HEK293 (cell line): Measurements from ENCODE around the gene HEATR5B.

Experiments used
- ATF2 ChIP-seq: fragments of 450-650 bp; formaldehyde crosslinking; IDR thresholded peaks from 2 replicates; pipeline ENCODE4 v1.5.1; 2016; ENCODE audit warnings: missing biosample characterization, missing genetic modification characterization, low read depth
- SALL2 ChIP-seq: fragments of 450-650 bp; formaldehyde crosslinking; IDR thresholded peaks from 2 replicates; pipeline ENCODE4 v1.5.0; 2017; ENCODE audit warnings: missing biosample characterization, mild to moderate bottlenecking, missing genetic modification characterization, borderline replicate concordance
- TCF7L2 ChIP-seq: IDR thresholded peaks from 2 replicates; pipeline ENCODE4 v1.6.1; 2011; ENCODE audit warnings: low read depth, mild to moderate bottlenecking, inconsistent platforms, low read length, moderate library complexity, borderline replicate concordance
- YY1 ChIP-seq: fragments of 450-650 bp; formaldehyde crosslinking; IDR thresholded peaks from 2 replicates; pipeline ENCODE4 v1.5.1; 2018; ENCODE audit warnings: missing biosample characterization, missing genetic modification characterization
- ZIC2 ChIP-seq: fragments of 450-650 bp; formaldehyde crosslinking; IDR thresholded peaks from 2 replicates; pipeline ENCODE4 v1.5.1; 2016; ENCODE audit warnings: missing biosample characterization, missing genetic modification characterization
- ZNF280C ChIP-seq: fragments of 450-650 bp; formaldehyde crosslinking; IDR thresholded peaks from 2 replicates; pipeline ENCODE4 v1.5.1; 2016; ENCODE audit warnings: missing biosample characterization, missing genetic modification characterization
- ZNF350 ChIP-seq: fragments of 450-650 bp; formaldehyde crosslinking; IDR thresholded peaks from 2 replicates; pipeline ENCODE4 v1.5.0; 2017; ENCODE audit warnings: missing biosample characterization, mild to moderate bottlenecking, missing genetic modification characterization
- ZNF629 ChIP-seq: fragments of 450-650 bp; formaldehyde crosslinking; IDR thresholded peaks from 2 replicates; pipeline ENCODE4 v1.5.1; 2017; ENCODE audit warnings: missing biosample characterization, missing genetic modification characterization
- ZSCAN18 ChIP-seq: fragments of 450-650 bp; formaldehyde crosslinking; IDR thresholded peaks from 2 replicates; pipeline ENCODE4 v1.5.1; 2016; ENCODE audit warnings: missing biosample characterization, missing genetic modification characterization
- TF ChIP-seq, protein P1 (sequence below): fragments of 450-650 bp; formaldehyde crosslinking; IDR thresholded peaks from 2 replicates; pipeline ENCODE4 v1.5.1; 2016; ENCODE audit warnings: missing biosample characterization, missing genetic modification characterization
- TF ChIP-seq, protein P2 (sequence below): fragments of 450-650 bp; formaldehyde crosslinking; IDR thresholded peaks from 2 replicates; pipeline ENCODE4 v1.5.1; 2017; ENCODE audit warnings: missing biosample characterization, missing genetic modification characterization

DNA sequence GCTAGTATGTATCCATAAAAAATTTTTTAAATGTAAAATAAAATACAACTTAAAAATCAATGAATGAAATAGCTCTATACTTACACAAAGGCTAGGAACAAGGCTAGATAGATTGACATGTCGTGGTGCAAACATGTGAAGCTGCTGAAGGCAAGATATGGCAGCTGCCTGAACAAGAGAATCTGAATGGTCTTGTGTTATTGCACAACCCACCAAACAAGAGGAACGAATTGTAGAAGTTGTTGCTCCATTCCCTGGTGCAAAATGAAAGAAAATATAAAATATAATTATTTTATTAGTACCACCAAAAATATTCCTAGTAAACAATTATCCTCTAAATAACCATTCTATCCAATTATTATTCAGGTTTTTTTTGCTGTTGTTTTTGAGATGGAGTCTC, 46.4 kb downstream of the HEATR5B start:
- TF ChIP-seq, protein P1, sequence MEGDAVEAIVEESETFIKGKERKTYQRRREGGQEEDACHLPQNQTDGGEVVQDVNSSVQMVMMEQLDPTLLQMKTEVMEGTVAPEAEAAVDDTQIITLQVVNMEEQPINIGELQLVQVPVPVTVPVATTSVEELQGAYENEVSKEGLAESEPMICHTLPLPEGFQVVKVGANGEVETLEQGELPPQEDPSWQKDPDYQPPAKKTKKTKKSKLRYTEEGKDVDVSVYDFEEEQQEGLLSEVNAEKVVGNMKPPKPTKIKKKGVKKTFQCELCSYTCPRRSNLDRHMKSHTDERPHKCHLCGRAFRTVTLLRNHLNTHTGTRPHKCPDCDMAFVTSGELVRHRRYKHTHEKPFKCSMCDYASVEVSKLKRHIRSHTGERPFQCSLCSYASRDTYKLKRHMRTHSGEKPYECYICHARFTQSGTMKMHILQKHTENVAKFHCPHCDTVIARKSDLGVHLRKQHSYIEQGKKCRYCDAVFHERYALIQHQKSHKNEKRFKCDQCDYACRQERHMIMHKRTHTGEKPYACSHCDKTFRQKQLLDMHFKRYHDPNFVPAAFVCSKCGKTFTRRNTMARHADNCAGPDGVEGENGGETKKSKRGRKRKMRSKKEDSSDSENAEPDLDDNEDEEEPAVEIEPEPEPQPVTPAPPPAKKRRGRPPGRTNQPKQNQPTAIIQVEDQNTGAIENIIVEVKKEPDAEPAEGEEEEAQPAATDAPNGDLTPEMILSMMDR (tag by site-specific recombination), result no peak
- no peak for TF ChIP-seq ATF2
- no peak for TF ChIP-seq ZIC2 (tag by site-specific recombination)
- no peak for TF ChIP-seq ZNF350
- no peak for TF ChIP-seq ZNF280C
- TF ChIP-seq YY1, result no peak
- TF ChIP-seq, protein P2, sequence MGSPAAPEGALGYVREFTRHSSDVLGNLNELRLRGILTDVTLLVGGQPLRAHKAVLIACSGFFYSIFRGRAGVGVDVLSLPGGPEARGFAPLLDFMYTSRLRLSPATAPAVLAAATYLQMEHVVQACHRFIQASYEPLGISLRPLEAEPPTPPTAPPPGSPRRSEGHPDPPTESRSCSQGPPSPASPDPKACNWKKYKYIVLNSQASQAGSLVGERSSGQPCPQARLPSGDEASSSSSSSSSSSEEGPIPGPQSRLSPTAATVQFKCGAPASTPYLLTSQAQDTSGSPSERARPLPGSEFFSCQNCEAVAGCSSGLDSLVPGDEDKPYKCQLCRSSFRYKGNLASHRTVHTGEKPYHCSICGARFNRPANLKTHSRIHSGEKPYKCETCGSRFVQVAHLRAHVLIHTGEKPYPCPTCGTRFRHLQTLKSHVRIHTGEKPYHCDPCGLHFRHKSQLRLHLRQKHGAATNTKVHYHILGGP, result no peak
- no peak for TF ChIP-seq ZNF629 (tag by site-specific recombination)
- no peak for TF ChIP-seq ZSCAN18
- no peak for TF ChIP-seq TCF7L2
- TF ChIP-seq SALL2, result no peak
